SK-N-SH (cell line): ENCODE measurements around the gene MAP6. TPM values are rescaled to one million over a fixed set of nuclear protein-coding genes. Genes with fewer than 3 reads are reported as not detected.

Experiments
- CTCF ChIA-PET: fragments of 300-600, 350-600 bp; formaldehyde crosslinking; extraction: SDS; loops from one replicate; lab custom pipeline; 2021; lab: Yijun Ruan, JAX
- POLR2A ChIA-PET: fragments of 350-600 bp; sonication (Branson Sonifier 250); formaldehyde crosslinking; extraction: SDS; loops from one replicate; lab custom pipeline; 2020; ENCODE audit warnings: antibody characterized with exemption, inconsistent platforms; lab: Yijun Ruan, JAX
- DNase-seq: peaks from one replicate; pipeline ENCODE4 v3.0.0; 2012
- H2AFZ ChIP-seq: fragments of 200-600 bp; sonication (generic); 2 replicates; pipeline ENCODE4 v1.8.1; 2016; ENCODE audit warnings: antibody characterized with exemption, mild to moderate bottlenecking, low read depth
- H3F3A ChIP-seq: fragments of 200-600 bp; sonication (generic); replicated peaks from 2 replicates; pipeline ENCODE3; 2016; ENCODE audit warnings: antibody characterized with exemption, mild to moderate bottlenecking; ENCODE audit not compliant: insufficient read depth
- H3K27ac ChIP-seq, 2 experiments: fragments of 200-500 bp in 1 of 2; fragments of 200-600 bp in 1 of 2; sonication (Bioruptor generic) in 1 of 2; sonication (generic), shearing (Covaris generic) in 1 of 2; 2 replicates each; pipeline versions ENCODE4 v1.5.1 to v1.6.1; 2014 to 2016; ENCODE audit warnings: low read depth in 2 of 2, inconsistent platforms in 1 of 2, low read length in 1 of 2, mild to moderate bottlenecking in 1 of 2, mixed read lengths in 1 of 2
- H3K27me3 ChIP-seq: fragments of 200-600 bp; sonication (generic), shearing (Covaris generic); 2 replicates; pipeline ENCODE4 v1.6.1; 2016; ENCODE audit warnings: mixed run types; ENCODE audit not compliant: insufficient read depth
- H3K36me3 ChIP-seq, 2 experiments: fragments of 200-500 bp in 1 of 2; fragments of 200-600 bp in 1 of 2; sonication (Bioruptor generic) in 1 of 2; sonication (generic) in 1 of 2; replicated peaks in 1 of 2; 2 replicates each; pipeline versions ENCODE3 to v1.5.1; 2014 to 2016; ENCODE audit warnings: low read length in 1 of 2, mild to moderate bottlenecking in 1 of 2; ENCODE audit not compliant: insufficient read depth in 2 of 2, control insufficient read depth in 1 of 2
- H3K4me1 ChIP-seq, 2 experiments: fragments of 200-500 bp in 1 of 2; fragments of 200-600 bp in 1 of 2; sonication (Bioruptor generic) in 1 of 2; sonication (generic), shearing (Covaris generic) in 1 of 2; 2 replicates each; pipeline versions ENCODE4 v1.5.1 to v1.6.1; 2014 to 2016; ENCODE audit warnings: low read depth in 1 of 2, low read length in 1 of 2, mixed run types in 1 of 2; ENCODE audit not compliant: insufficient read depth in 2 of 2, control insufficient read depth in 1 of 2
- H3K4me2 ChIP-seq: fragments of 200-600 bp; sonication (generic), shearing (Covaris generic); 2 replicates; pipeline ENCODE4 v1.6.1; 2017; ENCODE audit warnings: mixed run types
- H3K4me3 ChIP-seq, 2 experiments: fragments of 200-500 bp in 1 of 2; fragments of 200-600 bp in 1 of 2; sonication (Bioruptor generic) in 1 of 2; sonication (generic), shearing (Covaris generic) in 1 of 2; 2 replicates each; pipeline versions ENCODE4 v1.5.1 to v1.8.1; 2014 to 2016; ENCODE audit warnings: low read depth in 2 of 2, inconsistent platforms in 1 of 2, low read length in 1 of 2, mild to moderate bottlenecking in 1 of 2, mixed read lengths in 1 of 2, moderate library complexity in 1 of 2
- H3K79me2 ChIP-seq: fragments of 200-600 bp; sonication (generic); 2 replicates; pipeline ENCODE4 v1.8.1; 2017; ENCODE audit warnings: mild to moderate bottlenecking; ENCODE audit not compliant: insufficient read depth
- H3K9ac ChIP-seq: fragments of 200-600 bp; sonication (generic); 2 replicates; pipeline ENCODE4 v1.6.1; 2017; ENCODE audit warnings: mixed run types
- H3K9me2 ChIP-seq: fragments of 200-600 bp; sonication (generic); 2 replicates; pipeline ENCODE4 v1.6.1; 2017; ENCODE audit warnings: mixed run types
- H3K9me3 ChIP-seq: fragments of 200-600 bp; sonication (generic); 2 replicates; pipeline ENCODE4 v1.6.1; 2017; ENCODE audit warnings: mixed run types, mild to moderate bottlenecking, moderate library complexity
- H4K20me1 ChIP-seq: fragments of 200-600 bp; sonication (generic); 2 replicates; pipeline ENCODE4 v1.6.1; 2017; ENCODE audit warnings: mild to moderate bottlenecking, mixed run types; ENCODE audit not compliant: insufficient read depth
- CTCF ChIP-seq: fragments of 200-600 bp; sonication (generic); IDR thresholded peaks from 2 replicates; pipeline ENCODE4 v1.6.1; 2017; ENCODE audit warnings: antibody characterized with exemption, mild to moderate bottlenecking, moderate library complexity
- FOXJ3 ChIP-seq: sonication (generic); formaldehyde crosslinking; IDR thresholded peaks from 2 replicates; pipeline ENCODE4 v1.5.1; 2020; ENCODE audit warnings: mild to moderate bottlenecking, missing genetic modification reagents
- PBX3 ChIP-seq: IDR thresholded peaks from 2 replicates; pipeline ENCODE4; 2012
- RAD21 ChIP-seq: IDR thresholded peaks from 2 replicates; pipeline ENCODE4 v1.6.1; 2012; ENCODE audit warnings: mild to moderate bottlenecking, low read length
- RCOR1 ChIP-seq: fragments of 150-350 bp; IDR thresholded peaks from 2 replicates; pipeline ENCODE4 v1.6.1; 2017; ENCODE audit warnings: antibody characterized with exemption, low read length
- SMC3 ChIP-seq: IDR thresholded peaks from 2 replicates; pipeline ENCODE4 v1.6.1; 2012; ENCODE audit warnings: low read depth, low read length, improper control_type of control experiment
- USF1 ChIP-seq: IDR thresholded peaks from 2 replicates; pipeline ENCODE4 v1.4.0; 2012; ENCODE audit warnings: low read depth, borderline replicate concordance
- WGBS: methylation state at CpG from one replicate; pipeline ENCODE4 v1.1.6; 2017; ENCODE audit warnings: low lambda C conversion rate; 5-methylcytosine and 5-hydroxymethylcytosine counted together
- polyA plus RNA-seq, 3 experiments: library from polyadenylated mRNA; depleted of rRNA; stranded (reverse); fragments of >200 nt; gene quantifications; 2 replicates each; pipeline ENCODE4 v1.2.3, GENCODE V29; 2012

Gene MAP6
- polyA plus RNA-seq, 1 of the 3 experiments (the other 2 are of a cell fraction): 11.1 TPM

- no peaks in the 10 kb centered on the region for H3K27me3 ChIP-seq
- no peaks in the 10 kb centered on the region for H4K20me1 ChIP-seq
- no peaks in the 10 kb centered on the region for H3F3A ChIP-seq
- no peaks in the 10 kb centered on the region for H3K9me2 ChIP-seq
- no peak overlapping the region for H3K4me2 ChIP-seq
- H2AFZ ChIP-seq: no peak overlapping the region
- peaks cover 0 to 2% of the 10 kb centered on the region in 2 experiments for H3K36me3 ChIP-seq
- no peaks in the 10 kb centered on the region for H3K79me2 ChIP-seq
- 0% methylated on average over 1 of the region's 1 CpG for WGBS
- TF ChIP-seq USF1 (no peak), PBX3 (0 out of 2 replicates have a peak, but pooled peaks have one; percentile 9)
- no peak overlapping the region for H3K27ac ChIP-seq
- no peak overlapping the region for H3K4me3 ChIP-seq
- H3K4me1 ChIP-seq: peaks cover 15 to 20% of the 10 kb centered on the region in 2 experiments; a peak in 2 of 4 replicates
- CTCF ChIA-PET: interaction anchor here (0.6 to 4.8 kb wide), 6 partner anchors 9 to 190 kb away, joined by 3 to 45 read pairs (median 6); partner anchors contain the start of gene SERPINH1
- no peak overlapping the region for H3K9ac ChIP-seq
- DNase-seq: no peak
- POLR2A ChIA-PET: no interaction called here
- H3K9me3 ChIP-seq: no peaks in the 10 kb centered on the region
Measured at GRCh38 chr11:75578977-75579376, 89.9 kb downstream of the MAP6 start.

- TF ChIP-seq RAD21 (peak; percentile 34), RCOR1 (0 out of 2 replicates have a peak, but pooled peaks have one; percentile 9), CTCF (peak; percentile 59), SMC3 (peak; percentile 29; the same call in 1 of the 2 replicates), FOXJ3 (CRISPR knock-in tag) (no peak)
- DNase-seq: peak; percentile 84
- Histone ChIP-seq H3K4me1 (peaks cover 1 to 7% of the 10 kb centered on the region in 2 experiments; a peak in 2 of 4 replicates), H4K20me1 (no peaks in the 10 kb centered on the region), H3K9me3 (no peaks in the 10 kb centered on the region), H3K27me3 (no peaks in the 10 kb centered on the region), H3F3A (no peaks in the 10 kb centered on the region), H3K27ac (peak overlapping the region in 1 of 2 experiments; percentile 23; a peak in 1 of 4 replicates), H3K79me2 (no peaks in the 10 kb centered on the region), H3K4me3 (no peak overlapping the region), H3K9ac (no peak overlapping the region), H3K9me2 (no peaks in the 10 kb centered on the region), H2AFZ (no peak overlapping the region), H3K36me3 (peaks cover 6 to 20% of the 10 kb centered on the region in 2 experiments), H3K4me2 (no peak overlapping the region)
- POLR2A ChIA-PET: interaction anchor here (0.6 to 4.3 kb wide), 5 partner anchors 16 to 90 kb away, joined by 3 to 21 read pairs (median 3); partner anchors contain the start of gene SERPINH1
- 7% methylated on average over 10 of the region's 10 CpGs for WGBS
- CTCF ChIA-PET: interaction anchor here (0.6 to 4.8 kb wide), 26 partner anchors 8 to 222 kb away, joined by 3 to 45 read pairs (median 4); partner anchors contain the start of gene SERPINH1
Measured at GRCh38 chr11:75577207-75577606, 91.6 kb downstream of the MAP6 start.
